Calu3 (cell line): ENCODE measurements around the gene POLR1E. TPM values are rescaled to one million over a fixed set of nuclear protein-coding genes. Genes with fewer than 3 reads are reported as not detected.

Source experiments
- BruUV-seq: library from RNA; stranded (reverse); fragments of 400-500 nt; replicated peaks from 2 replicates; lab custom pipeline; 2021; lab: Mats Ljungman, UMichigan
- CTCF ChIA-PET: fragments of 300-600 bp; sonication (Branson Sonifier 250); formaldehyde crosslinking; loops from one replicate; lab custom pipeline; 2022; ENCODE audit warnings: antibody characterized with exemption; lab: Charles Lee
- DNase-seq: peaks from one replicate; pipeline ENCODE4 v3.0.0; 2022
- H3K27ac Mint-ChIP-seq: one replicate; pipeline ENCODE4 v1.8.0; 2022; ENCODE audit warnings: mixed read lengths; ENCODE audit not compliant: unreplicated experiment
- H3K27me3 Mint-ChIP-seq: one replicate; pipeline ENCODE4 v1.8.0; 2022; ENCODE audit warnings: mixed read lengths; ENCODE audit not compliant: unreplicated experiment
- H3K36me3 Mint-ChIP-seq: one replicate; pipeline ENCODE4 v1.8.0; 2022; ENCODE audit warnings: mild to moderate bottlenecking, moderate library complexity, mixed read lengths; ENCODE audit not compliant: insufficient read depth, unreplicated experiment
- H3K4me1 Mint-ChIP-seq: one replicate; pipeline ENCODE4 v1.8.0; 2022; ENCODE audit warnings: mild to moderate bottlenecking, low read depth, mixed read lengths; ENCODE audit not compliant: unreplicated experiment
- H3K4me3 Mint-ChIP-seq: one replicate; pipeline ENCODE4 v1.8.0; 2022; ENCODE audit warnings: mild to moderate bottlenecking, low read depth, moderate library complexity, mixed read lengths; ENCODE audit not compliant: unreplicated experiment
- H3K9me3 Mint-ChIP-seq: one replicate; pipeline ENCODE4 v1.8.0; 2022; ENCODE audit warnings: low read depth, mixed read lengths; ENCODE audit not compliant: unreplicated experiment
- intact Hi-C: fragments of 100-400 bp; cut with micrococcal nuclease; formaldehyde crosslinking; loops from one replicate; pipeline ENCODE4 v1.10.0; 2022; ENCODE audit not compliant: unreplicated experiment
- total RNA-seq: library from RNA; stranded (reverse); gene quantifications from 2 replicates; pipeline ENCODE4 v1.2.3, GENCODE V29; 2022
- TF ChIP-seq, protein P1 (sequence below): fragments of 200-600 bp; IDR thresholded peaks from one replicate; pipeline ENCODE4 v1.8.0; 2022; ENCODE audit warnings: antibody characterized with exemption; ENCODE audit not compliant: unreplicated experiment

The POLR1E gene
- total RNA-seq, 1 experiment from 2014 or later = 12.5 TPM

DNA sequence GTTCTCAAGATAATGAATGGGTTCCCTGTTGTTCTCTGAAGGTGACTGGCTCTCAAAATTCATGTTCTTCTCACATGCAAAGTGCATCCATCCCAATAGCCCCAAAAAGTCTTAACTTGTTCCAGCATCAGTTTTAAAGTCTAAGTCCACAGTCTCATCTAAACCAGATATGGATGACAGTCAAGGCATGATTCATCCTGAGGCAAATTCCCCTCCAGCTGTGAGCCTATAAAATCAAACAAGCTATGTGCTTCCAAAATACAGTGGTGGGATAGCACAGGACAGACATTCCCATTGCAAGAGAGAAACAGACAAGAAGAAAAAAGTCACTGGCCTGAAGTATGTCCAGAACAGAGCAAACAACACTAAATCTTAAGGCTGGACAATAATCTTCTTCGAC is 65.0 kb downstream of the POLR1E start:
- Mint-ChIP-seq H3K27me3 (no peaks in the 10 kb centered on the region), H3K9me3 (no peaks in the 10 kb centered on the region), H3K36me3 (no peaks in the 10 kb centered on the region), H3K4me1 (no peaks in the 10 kb centered on the region), H3K4me3 (no peak overlapping the region), H3K27ac (no peak overlapping the region)
- DNase-seq = no peak
- intact Hi-C loops = no loop called here
- CTCF ChIA-PET = no interaction called here
- TF ChIP-seq, protein P1, sequence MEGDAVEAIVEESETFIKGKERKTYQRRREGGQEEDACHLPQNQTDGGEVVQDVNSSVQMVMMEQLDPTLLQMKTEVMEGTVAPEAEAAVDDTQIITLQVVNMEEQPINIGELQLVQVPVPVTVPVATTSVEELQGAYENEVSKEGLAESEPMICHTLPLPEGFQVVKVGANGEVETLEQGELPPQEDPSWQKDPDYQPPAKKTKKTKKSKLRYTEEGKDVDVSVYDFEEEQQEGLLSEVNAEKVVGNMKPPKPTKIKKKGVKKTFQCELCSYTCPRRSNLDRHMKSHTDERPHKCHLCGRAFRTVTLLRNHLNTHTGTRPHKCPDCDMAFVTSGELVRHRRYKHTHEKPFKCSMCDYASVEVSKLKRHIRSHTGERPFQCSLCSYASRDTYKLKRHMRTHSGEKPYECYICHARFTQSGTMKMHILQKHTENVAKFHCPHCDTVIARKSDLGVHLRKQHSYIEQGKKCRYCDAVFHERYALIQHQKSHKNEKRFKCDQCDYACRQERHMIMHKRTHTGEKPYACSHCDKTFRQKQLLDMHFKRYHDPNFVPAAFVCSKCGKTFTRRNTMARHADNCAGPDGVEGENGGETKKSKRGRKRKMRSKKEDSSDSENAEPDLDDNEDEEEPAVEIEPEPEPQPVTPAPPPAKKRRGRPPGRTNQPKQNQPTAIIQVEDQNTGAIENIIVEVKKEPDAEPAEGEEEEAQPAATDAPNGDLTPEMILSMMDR = no peak
- BruUV-seq = no TSS peak

DNA sequence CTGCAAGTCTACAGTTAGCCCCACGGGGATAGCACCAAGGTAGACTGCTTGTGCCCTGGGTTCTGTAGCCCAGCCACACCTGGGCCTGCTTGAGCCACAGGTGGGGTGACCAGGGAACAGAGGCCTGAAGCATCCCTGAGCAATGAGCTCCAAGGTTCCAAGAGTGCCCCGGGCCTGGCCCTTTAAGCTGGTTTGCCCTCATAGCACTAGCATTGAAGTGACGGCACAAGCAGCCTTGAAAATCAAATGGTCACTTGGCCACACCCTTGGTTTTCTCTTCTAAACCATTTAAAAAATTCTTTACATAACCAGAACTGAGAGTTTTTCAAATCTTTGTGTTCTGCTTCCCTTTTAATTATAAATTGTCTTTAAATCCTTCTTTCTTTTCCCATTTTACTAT is 65.7 kb downstream of the POLR1E start:
- CTCF ChIA-PET = no interaction called here
- no peak overlapping the region for H3K27ac Mint-ChIP-seq

DNA sequence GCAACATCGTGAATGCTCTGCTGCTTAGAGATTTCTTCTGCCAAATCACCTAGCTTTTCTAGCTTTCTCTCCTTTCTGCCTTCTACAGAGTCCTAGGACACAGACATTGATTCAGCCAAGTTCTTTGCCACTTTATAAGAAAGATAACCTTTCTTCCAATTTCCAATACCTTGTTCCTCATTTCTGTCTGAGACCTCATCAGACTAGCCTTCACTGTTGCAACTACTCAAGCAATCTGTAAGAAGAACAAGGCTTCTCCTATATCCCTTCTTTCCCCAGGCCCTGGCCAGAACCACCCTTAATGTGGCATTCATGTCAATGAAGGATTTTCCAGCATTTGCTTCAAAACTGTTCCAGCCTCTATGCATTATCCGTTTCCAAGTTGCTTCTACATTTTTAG is 66.1 kb downstream of the POLR1E start:
- CTCF ChIA-PET = no interaction called here
- TF ChIP-seq, protein P1 = no peak
- no peak overlapping the region for H3K27ac Mint-ChIP-seq
- no peak overlapping the region for H3K4me3 Mint-ChIP-seq
- no peak for DNase-seq
- no peaks in the 10 kb centered on the region for H3K9me3 Mint-ChIP-seq
- H3K27me3 Mint-ChIP-seq = no peaks in the 10 kb centered on the region
- H3K36me3 Mint-ChIP-seq = no peaks in the 10 kb centered on the region
- H3K4me1 Mint-ChIP-seq = no peaks in the 10 kb centered on the region
- intact Hi-C loops = no loop called here
- no TSS peak for BruUV-seq

More for the DNA sequence above, 65.7 kb downstream of the POLR1E start:
- no peaks in the 10 kb centered on the region for H3K36me3 Mint-ChIP-seq
- H3K4me1 Mint-ChIP-seq = no peaks in the 10 kb centered on the region
- H3K27me3 Mint-ChIP-seq = no peaks in the 10 kb centered on the region
- no TSS peak for BruUV-seq
- TF ChIP-seq, protein P1 = no peak
- no peaks in the 10 kb centered on the region for H3K9me3 Mint-ChIP-seq
- intact Hi-C loops = no loop called here
- no peak for DNase-seq
- no peak overlapping the region for H3K4me3 Mint-ChIP-seq

Other genes starting within 250 kb of the POLR1E start
- 26.0 and 28.0 TPM in 2 replicates for gene GRHPR, start 63.3 kb upstream of the POLR1E start, total RNA-seq
- gene ZBTB5, start 20.5 kb upstream of the POLR1E start, total RNA-seq = 4.7 and 5.3 TPM in 2 replicates
- 0.94 and 1.1 TPM in 2 replicates for gene FBXO10, start 90.4 kb downstream of the POLR1E start, total RNA-seq
- gene TOMM5, start 106.6 kb downstream of the POLR1E start, total RNA-seq = 49.3 and 55.8 TPM in 2 replicates
- not detected in 2 replicates for gene FRMPD1, start 165.0 kb downstream of the POLR1E start, total RNA-seq